Spleen (tissue), 7 donors: ENCODE data around the gene UBASH3A.

Source experiments
- POLR2A ChIP-seq, 3 donors: fragments of 450-650 bp; IDR thresholded peaks; one replicate each; pipeline ENCODE4 v1.5.1; 2017; ENCODE audit warnings: antibody characterized with exemption in 3 of 3, mild to moderate bottlenecking in 1 of 3
- POLR2AphosphoS5 ChIP-seq, 3 donors: sonication (generic); formaldehyde crosslinking; IDR thresholded peaks; one replicate each; pipeline ENCODE4 v1.5.1; 2017; ENCODE audit warnings: antibody characterized with exemption in 3 of 3
- TF ChIP-seq, protein P1 (sequence below), 11 experiments: fragments of 200-600 bp in 7 of 11; fragments of 450-650 bp in 4 of 11; sonication (generic) in 4 of 11; IDR thresholded peaks in 8 of 11; conservative IDR thresholded peaks in 3 of 11; 1 replicate in 7 of 11; 2 replicates in 4 of 11; pipeline versions ENCODE4 v1.4.0 to v1.8.0; 2016 to 2021; ENCODE audit warnings: antibody characterized with exemption in 11 of 11, inconsistent platforms in 4 of 11, mild to moderate bottlenecking in 1 of 11
- donor health status: DM: no; HTN: no; CAD: no; lungs with moderate emphysema.
- donor health status: DM: no; HTN: no; CAD: no.
- donor health status: DM: no; HTN: no; CAD: no.

DNA sequence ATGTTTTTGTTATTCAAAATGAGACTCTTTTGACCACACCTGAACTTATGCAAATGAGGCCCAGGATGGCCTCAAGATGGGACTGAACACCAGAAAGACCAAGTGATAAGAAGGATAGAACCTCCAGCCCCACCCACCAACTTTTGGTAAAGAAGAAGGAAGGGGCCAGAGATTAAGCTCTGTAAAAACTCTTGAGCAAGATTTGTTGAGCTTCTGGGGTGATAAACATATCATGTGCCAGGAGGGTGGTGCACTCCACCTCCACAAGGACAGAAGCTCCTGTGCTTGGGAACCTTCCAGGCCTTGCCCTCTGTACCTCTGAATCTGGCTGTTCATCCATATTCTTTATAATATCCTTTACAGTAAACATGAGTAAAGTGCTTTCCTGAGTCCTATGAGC, 87.0 kb downstream of the UBASH3A start:
- TF ChIP-seq POLR2A (IDR thresholded peaks at IDR 0.05) (no peak), POLR2AphosphoS5 (IDR thresholded peaks at IDR 0.05) (no peak)
- TF ChIP-seq, protein P1, sequence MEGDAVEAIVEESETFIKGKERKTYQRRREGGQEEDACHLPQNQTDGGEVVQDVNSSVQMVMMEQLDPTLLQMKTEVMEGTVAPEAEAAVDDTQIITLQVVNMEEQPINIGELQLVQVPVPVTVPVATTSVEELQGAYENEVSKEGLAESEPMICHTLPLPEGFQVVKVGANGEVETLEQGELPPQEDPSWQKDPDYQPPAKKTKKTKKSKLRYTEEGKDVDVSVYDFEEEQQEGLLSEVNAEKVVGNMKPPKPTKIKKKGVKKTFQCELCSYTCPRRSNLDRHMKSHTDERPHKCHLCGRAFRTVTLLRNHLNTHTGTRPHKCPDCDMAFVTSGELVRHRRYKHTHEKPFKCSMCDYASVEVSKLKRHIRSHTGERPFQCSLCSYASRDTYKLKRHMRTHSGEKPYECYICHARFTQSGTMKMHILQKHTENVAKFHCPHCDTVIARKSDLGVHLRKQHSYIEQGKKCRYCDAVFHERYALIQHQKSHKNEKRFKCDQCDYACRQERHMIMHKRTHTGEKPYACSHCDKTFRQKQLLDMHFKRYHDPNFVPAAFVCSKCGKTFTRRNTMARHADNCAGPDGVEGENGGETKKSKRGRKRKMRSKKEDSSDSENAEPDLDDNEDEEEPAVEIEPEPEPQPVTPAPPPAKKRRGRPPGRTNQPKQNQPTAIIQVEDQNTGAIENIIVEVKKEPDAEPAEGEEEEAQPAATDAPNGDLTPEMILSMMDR (IDR thresholded peaks at IDR 0.05 in 8 of 11, conservative IDR thresholded peaks at IDR 0.05 in 3 of 11): no peak
